Stimulated activated CD8-positive, alpha-beta memory T cell treated with anti-CD3 and anti-CD28 coated beads, Interleukin-4, amount 100 ng/mL, for 1 hour (primary cell): ENCODE results near the gene BBX.

ENCODE experiments used
- DNase-seq, 2 donors: peaks; one replicate each; pipeline ENCODE4 v3.0.0-alpha.2; 2020; ENCODE audit warnings: low read depth in 2 of 2, low spot score in 1 of 2

BBX gene

DNA sequence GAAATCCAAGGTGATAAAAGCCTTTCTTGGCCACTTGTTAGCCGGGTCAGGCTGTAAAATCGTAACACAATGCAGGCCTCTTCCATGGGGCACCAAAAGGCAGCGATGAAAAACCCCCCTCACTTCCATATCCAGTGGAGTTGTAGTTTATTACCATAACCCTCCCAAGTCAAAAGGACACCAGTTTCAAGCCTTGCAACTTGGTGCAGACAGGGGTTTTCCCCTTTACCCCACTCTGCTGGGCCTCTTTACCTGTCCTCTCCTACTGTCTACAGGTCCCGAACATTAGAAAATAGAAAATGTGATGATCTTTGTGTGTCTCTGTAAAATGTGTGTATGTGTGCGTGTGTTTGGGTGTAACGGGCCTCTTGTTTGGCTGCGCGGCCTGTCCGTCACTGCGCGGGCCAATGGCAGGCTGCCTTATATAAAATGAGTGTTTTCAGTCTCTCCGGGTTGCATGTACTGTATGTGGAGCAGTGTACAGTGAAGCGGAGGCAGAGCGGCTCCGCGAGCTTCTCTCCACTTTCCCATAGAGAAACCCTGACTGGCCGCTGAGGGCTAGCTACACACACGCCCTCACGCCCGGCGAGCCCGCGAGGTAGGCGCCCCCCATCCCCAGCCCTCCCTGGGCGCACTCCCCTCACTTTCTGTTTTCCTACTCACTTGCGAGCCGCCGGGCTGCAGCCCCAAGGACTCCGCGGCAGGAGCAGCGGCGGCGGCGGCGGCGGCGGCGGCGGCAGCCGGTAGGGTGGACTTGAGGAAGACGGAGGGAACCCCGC is at the start of gene BBX:
Gene BBX (plus strand): TSS at position 453 of the 779 bp plus-strand sequence. CDS start 187,499 bp downstream, outside the sequence.
- DNase-seq = peak; percentile 86 to 87

DNA sequence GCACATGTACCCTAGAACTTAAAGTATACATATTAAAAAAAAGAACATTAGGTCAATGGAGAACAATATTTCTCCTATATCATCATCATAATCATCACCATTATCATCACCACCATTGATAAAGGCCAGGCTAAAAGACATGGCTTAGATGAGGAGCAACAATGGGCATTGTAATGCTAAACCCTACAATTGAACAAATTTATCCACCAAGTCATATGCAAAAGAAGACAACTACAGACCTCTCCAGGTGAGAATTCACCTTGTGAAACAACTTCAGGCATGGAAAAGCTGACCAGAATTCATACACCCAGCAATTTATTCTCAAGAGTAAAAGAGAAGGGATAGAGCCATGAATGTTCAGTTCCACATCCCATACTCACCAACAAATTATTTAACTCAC is 46.3 kb upstream of the BBX start:
- no peak for DNase-seq

- no peak for DNase-seq
Measured at GRCh38 chr3:107487490-107487889, 35.3 kb upstream of the BBX start.

- DNase-seq = no peak
Measured at GRCh38 chr3:107488942-107489341, 33.8 kb upstream of the BBX start.

DNA sequence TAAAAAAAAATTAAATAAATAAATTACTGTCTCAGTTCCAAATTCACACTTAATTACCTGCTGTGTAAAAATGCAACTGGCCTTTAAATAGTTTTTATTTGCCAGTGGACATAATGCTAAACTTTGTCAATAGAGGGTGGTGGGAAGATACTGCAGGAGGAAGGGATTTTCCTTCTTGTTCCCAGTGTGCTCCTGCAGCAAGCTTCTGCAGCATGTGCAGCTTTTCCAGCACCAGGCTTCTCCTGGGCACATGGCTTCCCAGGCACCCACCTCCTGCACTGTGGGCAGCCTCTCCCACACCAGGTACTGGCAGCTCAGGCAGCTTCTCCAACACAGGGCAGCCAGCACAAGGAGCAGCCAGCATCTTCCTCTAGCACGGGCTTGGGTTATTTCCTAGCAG is 29.6 kb upstream of the BBX start:
- DNase-seq = no peak

DNA sequence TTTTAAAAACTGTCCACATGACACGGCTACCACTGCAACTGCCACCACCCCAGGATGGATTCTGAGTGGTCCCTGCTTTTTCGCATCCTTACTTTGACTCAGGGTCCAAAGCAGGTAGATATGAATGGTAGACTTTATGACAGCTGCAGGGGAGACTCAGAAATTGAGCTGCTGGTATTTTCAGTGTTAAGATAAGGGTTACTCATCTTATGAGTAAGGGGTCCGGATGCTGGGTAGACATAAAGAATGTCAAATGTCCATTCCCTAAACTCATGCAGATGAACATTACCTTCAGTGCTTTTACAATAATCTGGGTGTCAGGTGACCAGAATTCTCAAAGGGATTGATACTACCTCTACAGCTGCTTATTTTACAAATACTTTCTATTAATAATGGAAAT is 25.9 kb upstream of the BBX start:
- no peak for DNase-seq

DNA sequence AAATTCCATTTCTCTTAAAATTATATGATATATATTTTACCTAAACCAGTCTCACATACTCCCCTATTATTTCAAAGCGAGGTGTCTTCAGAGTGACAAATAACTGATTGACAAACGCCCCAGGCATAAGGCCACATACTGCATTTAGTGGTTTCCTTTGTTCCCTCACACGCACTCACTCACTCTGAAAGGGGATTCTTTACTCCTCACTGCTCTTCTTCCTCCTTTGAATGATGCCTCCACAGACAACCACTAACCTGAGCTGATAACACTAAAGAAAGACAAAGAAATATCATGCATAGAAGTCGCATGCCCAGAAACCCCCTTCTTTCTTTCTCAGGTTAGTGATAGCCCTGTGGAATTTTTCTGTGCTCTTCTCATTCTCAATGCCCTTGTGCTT is 24.1 kb upstream of the BBX start:
- DNase-seq = no peak

- DNase-seq = no peak
Measured at GRCh38 chr3:107506458-107506857, 16.3 kb upstream of the BBX start.

- DNase-seq = no peak
Measured at GRCh38 chr3:107508331-107508730, 14.4 kb upstream of the BBX start.

- DNase-seq = no peak
Measured at GRCh38 chr3:107512108-107512507, 10.7 kb upstream of the BBX start.

DNA sequence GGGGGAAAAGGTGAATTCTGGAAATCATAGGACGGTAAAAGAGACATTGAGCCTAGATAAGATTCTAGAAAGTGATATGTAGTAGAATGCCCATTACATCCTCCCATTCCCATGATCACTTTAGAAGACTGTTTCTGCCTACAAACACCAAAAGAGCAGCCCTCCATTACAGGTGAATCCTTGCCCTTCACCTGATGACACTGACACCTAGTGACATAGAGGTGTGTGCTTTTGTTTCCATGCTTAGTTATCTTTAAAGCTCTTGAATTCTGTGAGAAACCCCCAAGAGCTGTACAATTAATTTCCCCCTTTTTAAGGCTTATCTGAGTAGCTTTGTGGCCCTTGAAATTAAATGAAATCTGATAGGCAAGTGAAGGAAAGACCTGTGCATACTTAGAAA is 8.3 kb upstream of the BBX start:
- no peak for DNase-seq

DNA sequence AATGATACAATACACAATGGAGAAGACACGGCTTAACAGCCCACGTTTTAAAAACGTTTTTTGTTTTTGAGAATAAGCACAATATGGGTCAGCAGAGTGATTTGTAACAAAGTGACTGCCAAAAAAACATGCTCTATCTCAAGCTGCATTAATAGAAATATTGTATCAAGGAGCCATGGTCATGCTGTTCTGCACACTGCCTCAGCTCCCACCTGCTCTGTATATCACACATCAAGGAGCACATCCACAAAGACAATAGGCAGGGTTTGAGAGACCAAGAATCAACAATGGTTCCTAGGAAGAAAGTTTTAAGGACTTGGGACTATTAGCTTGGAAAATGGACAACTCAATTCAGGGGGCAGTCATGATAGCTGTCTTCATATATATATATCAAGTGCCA is 6.3 kb upstream of the BBX start:
- DNase-seq = no peak

DNA sequence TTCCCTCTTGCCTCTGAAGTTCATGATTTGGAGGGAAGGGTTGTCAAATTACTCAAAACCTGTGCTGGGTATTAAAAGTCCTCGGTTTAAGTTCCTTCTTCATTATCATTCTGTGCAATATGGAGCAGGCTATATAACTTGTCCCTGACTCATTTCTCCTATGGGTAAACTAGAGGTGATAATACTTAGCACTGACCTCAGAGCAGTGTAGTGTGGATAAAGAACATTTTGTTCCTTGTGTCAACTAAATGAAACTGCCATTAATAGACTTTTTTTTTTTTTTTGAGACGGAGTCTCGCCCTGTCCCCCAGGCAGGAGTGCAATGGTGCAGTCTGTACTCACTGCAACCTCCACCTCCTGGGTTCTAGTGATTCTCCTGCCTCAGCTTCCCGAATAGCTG is 2.2 kb upstream of the BBX start:
- no peak for DNase-seq

DNA sequence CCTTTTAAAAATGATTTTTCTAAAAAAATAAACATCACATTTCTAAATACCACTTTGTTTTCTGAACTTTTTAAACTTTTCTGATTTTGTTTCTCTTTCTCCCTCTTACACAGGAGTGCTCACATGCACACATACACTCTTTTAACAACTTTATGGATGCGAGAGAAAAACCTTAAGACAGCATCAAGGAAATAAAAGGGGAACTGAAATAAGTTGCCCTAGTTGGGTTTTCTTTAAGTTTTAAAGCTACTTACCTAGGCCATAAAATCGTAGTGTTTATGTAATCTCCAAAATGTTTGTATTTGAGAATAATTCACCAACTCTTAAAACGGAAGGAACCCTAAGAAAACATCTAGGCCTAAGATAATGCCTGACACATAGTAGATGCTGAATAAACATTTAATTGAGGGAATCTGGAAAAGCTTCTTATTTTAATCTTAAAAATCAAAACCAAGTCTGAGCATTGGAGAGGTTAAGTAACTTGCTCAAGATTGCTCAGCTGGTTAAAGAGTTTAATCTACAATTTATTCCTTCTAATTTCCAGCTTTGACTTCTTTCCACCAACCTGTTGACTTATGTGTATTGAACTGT is 1.2 kb upstream of the BBX start:
- DNase-seq = no peak

GRCh38 chr3:107523289-107523538 is 452 bp downstream of the BBX start:
- peak in 1 of 2 donors; percentile 26 for DNase-seq

DNA sequence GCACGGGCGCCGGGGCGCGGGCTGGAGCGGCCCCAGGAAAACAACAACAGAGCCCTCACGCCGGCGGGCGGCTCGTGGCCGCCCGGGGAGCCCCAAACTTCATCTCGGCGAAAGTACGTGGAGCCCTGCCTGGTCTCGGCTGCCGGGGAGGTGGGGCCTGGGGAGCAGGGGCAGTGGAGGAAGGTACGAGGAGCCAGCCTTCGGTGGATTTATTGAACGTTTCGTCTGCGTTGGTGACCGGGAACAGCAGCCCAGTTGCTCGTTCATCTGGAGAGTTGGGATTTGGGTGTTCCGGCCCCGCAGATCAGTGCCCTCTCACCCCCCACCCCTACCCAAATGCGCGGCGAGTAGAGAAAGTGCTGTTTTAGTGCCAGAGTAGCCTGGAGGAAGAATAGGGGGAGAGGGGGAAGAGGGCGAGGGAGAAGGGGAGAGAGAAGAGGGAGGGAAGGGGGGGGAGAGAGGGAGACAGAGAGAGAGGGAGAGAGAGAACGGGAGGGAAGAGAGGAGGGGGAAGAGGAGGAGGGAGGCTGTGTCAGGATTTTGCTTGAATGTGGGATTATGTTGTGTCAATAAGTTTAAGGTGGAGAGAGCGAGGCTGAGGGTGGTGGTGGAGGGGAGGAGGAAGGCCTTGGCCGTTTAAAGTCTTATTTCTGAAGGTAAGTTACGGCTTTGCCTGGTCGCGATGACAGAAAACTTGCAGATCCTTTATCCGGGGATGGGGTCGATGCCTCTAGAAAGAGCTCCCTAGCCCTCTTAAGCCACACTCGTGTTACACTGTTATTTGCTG is 970 bp downstream of the BBX start:
- no peak for DNase-seq

GRCh38 chr3:107524326-107524840 is 1.6 kb downstream of the BBX start:
- DNase-seq = no peak

GRCh38 chr3:107524841-107525643 is 2.3 kb downstream of the BBX start:
- DNase-seq = no peak

DNA sequence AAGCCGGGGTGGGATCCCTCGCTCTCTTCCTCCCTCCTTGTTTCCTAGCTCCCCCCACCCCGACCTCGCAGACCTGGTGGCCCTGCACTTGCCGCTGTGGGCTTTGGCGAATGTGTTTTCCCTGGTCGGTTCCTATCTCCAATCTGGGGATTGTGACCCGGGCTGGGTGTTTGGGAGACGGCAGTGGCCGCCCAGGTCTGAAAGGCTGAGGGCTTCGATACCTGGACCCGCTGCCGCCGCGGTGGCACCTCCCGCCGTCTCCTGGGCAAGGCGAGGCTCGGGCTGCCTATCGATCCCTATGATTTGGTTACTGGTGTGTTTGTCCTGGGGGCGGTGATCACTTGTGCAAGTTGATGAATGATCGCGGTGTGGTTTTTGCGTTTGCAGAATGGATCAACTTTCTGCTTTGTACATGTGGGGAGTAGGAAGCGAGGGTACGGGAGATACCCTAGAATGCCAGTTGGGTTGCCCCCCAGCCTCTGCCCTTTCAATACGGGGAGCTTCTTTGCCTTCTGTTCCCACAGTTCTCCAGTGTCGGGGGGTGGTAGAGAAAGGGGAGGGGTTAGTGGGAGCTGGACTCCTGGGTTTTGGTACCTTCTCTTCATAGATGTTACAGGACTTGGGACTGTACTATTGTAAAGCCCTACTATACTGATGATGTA is 3.0 kb downstream of the BBX start:
- no peak for DNase-seq

- no peak for DNase-seq
Measured at GRCh38 chr3:107531917-107532469, 9.2 kb downstream of the BBX start.

GRCh38 chr3:107540857-107541256 is 18.1 kb downstream of the BBX start:
- no peak for DNase-seq
